ENCODE measurements around the gene PHACTR4. TPM values are rescaled to one million over a fixed set of nuclear protein-coding genes. Genes with fewer than 3 reads are reported as not detected.
"Not testable (repeated sequence)": the region's sequence is repeated elsewhere in the genome, so short reads cannot be mapped to it uniquely, and the experiment has no call there.

The PHACTR4 gene
- polyA plus RNA-seq, 3 donors, result 9.1 to 20.6 (median 12.4) TPM

DNA sequence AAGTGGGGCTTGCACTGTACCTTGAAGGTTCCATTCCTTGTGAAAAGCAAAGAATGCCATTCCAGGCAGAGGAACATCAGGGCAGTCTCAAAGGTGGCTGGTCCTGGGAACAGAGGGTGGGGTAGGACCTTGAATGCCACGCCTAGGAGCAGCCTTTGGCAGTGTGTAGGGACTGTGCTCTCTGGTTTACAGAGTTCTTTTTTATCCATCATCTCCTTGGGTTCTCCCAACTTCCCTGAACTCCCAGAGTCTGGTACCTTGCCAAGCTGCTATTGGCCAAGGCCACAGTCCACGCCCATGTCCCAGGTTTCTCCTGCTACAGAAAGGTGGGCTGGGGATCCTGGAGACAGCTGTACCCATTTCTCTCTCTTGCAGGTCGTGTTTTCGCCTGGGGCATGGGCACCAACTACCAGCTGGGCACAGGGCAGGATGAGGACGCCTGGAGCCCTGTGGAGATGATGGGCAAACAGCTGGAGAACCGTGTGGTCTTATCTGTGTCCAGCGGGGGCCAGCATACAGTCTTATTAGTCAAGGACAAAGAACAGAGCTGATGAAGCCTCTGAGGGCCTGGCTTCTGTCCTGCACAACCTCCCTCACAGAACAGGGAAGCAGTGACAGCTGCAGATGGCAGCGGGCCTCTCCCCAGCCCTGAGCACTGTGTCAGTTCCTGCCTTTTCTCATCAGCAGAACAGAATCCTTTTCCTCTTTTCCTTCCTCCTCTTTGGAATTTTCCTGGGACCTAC is 168.1 kb downstream of the PHACTR4 start:
- no peak overlapping the region for H3K27ac ChIP-seq (ENCODE audit: low read depth, low read length)
- WGBS, 3 donors, result 69 to 85% (median 80%) methylated on average over 8 of the region's 8 CpGs

DNA sequence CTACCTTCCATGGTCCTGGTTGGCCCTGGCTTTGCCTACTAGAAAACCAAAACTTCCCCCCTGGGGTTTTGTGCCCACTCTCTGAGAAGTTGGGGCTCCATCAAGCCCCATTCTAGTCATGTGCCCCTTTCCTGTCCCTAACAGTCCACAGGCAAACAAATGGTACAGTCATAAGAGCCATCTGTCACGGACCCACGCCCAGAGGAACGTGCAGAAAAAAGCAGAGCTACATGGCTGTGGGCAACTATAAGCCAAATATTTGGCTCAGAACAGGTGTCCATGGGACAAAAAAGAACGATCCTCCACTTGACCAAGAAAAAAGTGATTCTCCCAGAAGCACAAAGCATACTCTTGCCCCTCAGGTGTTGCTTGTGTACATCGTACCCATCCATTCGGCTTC is 168.7 kb downstream of the PHACTR4 start:
- 82 to 90% (median 86%) methylated on average over 6 of the region's 6 CpGs for WGBS, 3 donors
- H3K27ac ChIP-seq (ENCODE audit: low read depth, low read length), result no peak overlapping the region

DNA sequence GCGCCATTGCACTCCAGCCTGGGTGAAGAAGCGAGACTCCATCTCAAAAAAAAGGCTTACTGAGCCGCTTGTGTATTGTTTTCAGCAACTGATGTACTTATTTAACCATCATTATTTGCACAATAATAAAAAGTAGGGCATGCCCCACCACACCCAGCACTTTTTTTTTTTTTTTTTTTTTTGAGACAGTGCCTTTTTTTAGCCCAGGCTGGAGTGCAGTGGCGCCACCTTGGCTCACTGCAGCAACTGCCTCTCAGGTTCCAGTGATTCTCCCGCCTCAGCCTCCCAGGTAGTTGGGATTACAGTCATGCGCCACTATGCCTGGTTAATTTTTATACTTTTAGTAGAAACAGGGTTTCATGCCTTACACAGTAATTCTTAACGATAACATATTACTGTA is 171.1 kb downstream of the PHACTR4 start:
- no peak overlapping the region for H3K27ac ChIP-seq (ENCODE audit: low read depth, low read length)
- 87 to 88% (median 88%) methylated on average over 7 of the region's 7 CpGs for WGBS, 3 donors

DNA sequence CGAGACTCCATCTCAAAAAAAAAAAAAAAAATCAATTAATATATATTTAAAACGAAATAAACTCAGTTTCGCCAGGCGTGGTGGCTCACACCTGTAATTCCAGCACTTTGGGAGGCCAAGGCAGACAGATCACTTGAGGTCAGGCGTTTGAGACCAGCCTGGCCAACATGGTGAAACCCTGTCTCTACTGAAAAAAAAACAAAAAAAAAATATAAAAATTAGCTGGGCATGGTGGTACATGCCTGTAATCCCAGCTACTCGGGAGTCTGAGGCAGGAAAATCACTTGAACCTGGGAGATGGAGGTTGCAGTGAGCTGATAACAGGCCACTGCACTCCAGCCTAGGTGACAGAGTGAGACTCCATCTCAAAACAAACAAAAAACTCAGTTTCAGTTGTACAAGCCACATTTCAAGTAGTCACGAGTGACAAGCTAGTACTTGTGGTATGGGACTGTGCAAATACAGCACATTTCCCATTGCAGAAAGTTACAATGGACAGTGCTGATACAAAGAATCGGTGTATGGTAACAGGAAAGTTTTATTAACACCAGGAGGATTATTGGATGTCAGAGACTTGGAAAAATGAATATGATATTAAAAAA is 172.0 kb downstream of the PHACTR4 start:
- H3K27ac ChIP-seq (ENCODE audit: low read depth, low read length), result not testable (repeated sequence)
- 77 to 93% (median 92%) methylated on average over 8 of the region's 8 CpGs for WGBS, 3 donors

GRCh38 chr1:28545246-28545628 is 175.7 kb downstream of the PHACTR4 start:
- 94 to 97% (median 96%) methylated on average over 4 of the region's 4 CpGs for WGBS, 3 donors
- no peak overlapping the region for H3K27ac ChIP-seq (ENCODE audit: low read depth, low read length)

DNA sequence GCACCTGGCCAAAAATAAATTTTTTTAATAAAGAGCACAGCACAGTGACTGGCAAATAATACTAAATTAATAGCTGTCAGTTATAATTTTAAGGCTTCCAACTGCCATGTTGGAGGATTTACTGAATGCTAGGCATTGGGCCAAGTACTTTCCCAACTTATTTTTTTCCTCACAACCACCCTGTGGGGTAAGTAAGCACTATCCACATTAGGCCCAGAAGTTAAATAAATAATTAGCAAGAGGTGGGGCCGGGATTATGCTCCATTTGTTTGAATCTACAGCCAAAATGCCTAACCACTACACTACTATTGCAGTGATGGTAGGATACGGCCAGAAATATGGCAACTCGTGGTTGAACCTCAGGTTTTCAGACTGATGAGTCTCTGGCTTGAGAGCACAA is 178.8 kb downstream of the PHACTR4 start:
- 79 to 88% (median 86%) methylated on average over 3 of the region's 3 CpGs for WGBS, 3 donors
- no peak overlapping the region for H3K27ac ChIP-seq (ENCODE audit: low read depth, low read length)

Other genes with a start within 250 kb of the PHACTR4 start
- gene PTAFR, start 193.1 kb upstream of the PHACTR4 start, polyA plus RNA-seq, result 1 to 10 TPM; 1.0 to 6.6 (median 3.0) TPM
- gene DNAJC8, start 136.7 kb upstream of the PHACTR4 start, polyA plus RNA-seq, result 100 to 1,000 TPM in 1 of 3 donors, 10 to 100 TPM in 2; 22.4 to 115 (median 63.5) TPM
- 100 to 1,000 TPM; 114 to 260 (median 146) TPM for gene ATP5IF1, start 133.6 kb upstream of the PHACTR4 start, polyA plus RNA-seq
- gene SESN2, start 110.2 kb upstream of the PHACTR4 start, polyA plus RNA-seq, result 10 to 100 TPM in 1 of 3 donors, 1 to 10 TPM in 2; 6.6 to 17.5 (median 9.1) TPM
- gene MED18, start 40.7 kb upstream of the PHACTR4 start, polyA plus RNA-seq, result 1 to 10 TPM; 7.4 to 9.9 (median 7.6) TPM
- 10 to 100 TPM; 18.0 to 29.6 (median 24.1) TPM for gene RCC1, start 136.3 kb downstream of the PHACTR4 start, polyA plus RNA-seq
- gene TRNAU1AP, start 183.3 kb downstream of the PHACTR4 start, polyA plus RNA-seq, result 10 to 100 TPM; 12.8 to 20.8 (median 17.0) TPM
- gene RAB42, start 222.5 kb downstream of the PHACTR4 start, polyA plus RNA-seq, result 1 to 10 TPM in 2 of 3 donors, under 1 TPM in 1; 0.59 to 5.7 (median 1.7) TPM

Data from adipose tissue (tissue), 3 donors.